Activated CD8-positive, alpha-beta memory T cell treated with anti-CD3 and anti-CD28 coated beads, Interleukin-2, amount 50 U/mL, for 1 hour (primary cell): ENCODE measurements around the gene SIDT2.
"Not testable (repeated sequence)": the region's sequence is repeated elsewhere in the genome, so short reads cannot be mapped to it uniquely, and the experiment has no call there.

Experiments used
- DNase-seq: peaks from one replicate; pipeline ENCODE4 v3.0.0-alpha.2; 2020; ENCODE audit errors: extremely low read depth

Gene SIDT2

GRCh38 chr11:117204283-117205080, 25.9 kb downstream of the SIDT2 start:
- no peak for DNase-seq

GRCh38 chr11:117205211-117205818, 26.8 kb downstream of the SIDT2 start:
- DNase-seq = no peak

- not testable (repeated sequence) for DNase-seq
Observed at GRCh38 chr11:117206111-117206510, 27.6 kb downstream of the SIDT2 start.

GRCh38 chr11:117206859-117207258, 28.3 kb downstream of the SIDT2 start:
- not testable (repeated sequence) for DNase-seq

GRCh38 chr11:117207481-117207880, 28.9 kb downstream of the SIDT2 start:
- DNase-seq = not testable (repeated sequence)

GRCh38 chr11:117208710-117209109, 30.2 kb downstream of the SIDT2 start:
- DNase-seq = not testable (repeated sequence)

GRCh38 chr11:117209351-117210125, 31.0 kb downstream of the SIDT2 start:
- DNase-seq = not testable (repeated sequence)

- no peak for DNase-seq
Observed at GRCh38 chr11:117210620-117211019, 32.1 kb downstream of the SIDT2 start.

GRCh38 chr11:117212697-117213355, 34.3 kb downstream of the SIDT2 start:
- DNase-seq = no peak

- DNase-seq = no peak
Observed at GRCh38 chr11:117214404-117215110, 36.0 kb downstream of the SIDT2 start.

GRCh38 chr11:117217141-117218084, 38.9 kb downstream of the SIDT2 start:
- no peak for DNase-seq

GRCh38 chr11:117218133-117218915, 39.8 kb downstream of the SIDT2 start:
- no peak for DNase-seq

- DNase-seq = no peak
Observed at GRCh38 chr11:117219001-117219400, 40.5 kb downstream of the SIDT2 start.

- no peak for DNase-seq
Observed at GRCh38 chr11:117219455-117219854, 40.9 kb downstream of the SIDT2 start.

- DNase-seq = no peak
Observed at GRCh38 chr11:117219995-117220394, 41.5 kb downstream of the SIDT2 start.

- no peak for DNase-seq
Observed at GRCh38 chr11:117220568-117220967, 42.0 kb downstream of the SIDT2 start.

- DNase-seq = no peak
Observed at GRCh38 chr11:117220999-117221774, 42.6 kb downstream of the SIDT2 start.

GRCh38 chr11:117221775-117222517, 43.4 kb downstream of the SIDT2 start:
- no peak for DNase-seq
